Thyroid gland (tissue), 4 donors: ENCODE measurements around the gene LRCOL1. TPM values are rescaled to one million over a fixed set of nuclear protein-coding genes. Genes with fewer than 3 reads are reported as not detected.

ENCODE experiments used
- DNase-seq, 2 donors: peaks; one replicate each; pipeline ENCODE4 v3.0.0-alpha.2; 2019
- H3K27ac ChIP-seq, 3 donors: fragments of 200-600 bp; sonication (generic); 1 replicate in 2 of 3; 2 replicates in 1 of 3; pipeline ENCODE4 v1.5.1; 2016 to 2019; ENCODE audit warnings: mild to moderate bottlenecking in 1 of 3, moderate library complexity in 1 of 3
- H3K27me3 ChIP-seq: fragments of 200-600 bp; sonication (generic); one replicate; pipeline ENCODE4 v1.5.1; 2019
- H3K36me3 ChIP-seq, 2 donors: fragments of 200-600 bp; sonication (generic); one replicate each; pipeline ENCODE4 v1.5.1; 2016 to 2019
- H3K4me1 ChIP-seq, 2 donors: fragments of 200-600 bp; sonication (generic); one replicate each; pipeline ENCODE4 v1.5.1; 2017 to 2019
- H3K4me3 ChIP-seq, 3 donors: fragments of 200-600 bp; sonication (generic); replicated peaks in 1 of 3; 1 replicate in 2 of 3; 2 replicates in 1 of 3; pipeline ENCODE4 v1.5.1; 2016; ENCODE audit warnings: mild to moderate bottlenecking in 1 of 3
- H3K9me3 ChIP-seq: fragments of 200-600 bp; sonication (generic); one replicate; pipeline ENCODE4 v1.5.1; 2017
- POLR2A ChIP-seq, 2 donors: fragments of 450-650 bp; IDR thresholded peaks; one replicate each; pipeline ENCODE4 v1.6.1; 2017; ENCODE audit warnings: antibody characterized with exemption in 2 of 2, mild to moderate bottlenecking in 2 of 2, moderate library complexity in 1 of 2
- WGBS, 2 donors: methylation state at CpG; one replicate each; pipeline ENCODE4 v1.1.5; 2017; 5-methylcytosine and 5-hydroxymethylcytosine counted together
- intact Hi-C: fragments of 100-400 bp; cut with DNase I; formaldehyde crosslinking; loops from one replicate; pipeline ENCODE4 v1.15.1; 2023
- total RNA-seq, 4 donors: library from RNA; depleted of rRNA; stranded (reverse); fragments of >200 nt; gene quantifications; one replicate each; pipeline ENCODE4 v1.2.3, GENCODE V29; 2016
- TF ChIP-seq, protein P1 (sequence below), 6 experiments: fragments of 200-600 bp in 3 of 6; fragments of 450-650 bp in 3 of 6; sonication (generic) in 3 of 6; IDR thresholded peaks; one replicate each; pipeline ENCODE4 v1.5.1; 2016 to 2019; ENCODE audit warnings: antibody characterized with exemption in 6 of 6, mild to moderate bottlenecking in 2 of 6, inconsistent platforms in 1 of 6, moderate library complexity in 1 of 6

Gene LRCOL1
- total RNA-seq, 4 donors from 2014 or later: 0.89 to 3.2 (median 3.2) TPM; not detected in 1

DNA sequence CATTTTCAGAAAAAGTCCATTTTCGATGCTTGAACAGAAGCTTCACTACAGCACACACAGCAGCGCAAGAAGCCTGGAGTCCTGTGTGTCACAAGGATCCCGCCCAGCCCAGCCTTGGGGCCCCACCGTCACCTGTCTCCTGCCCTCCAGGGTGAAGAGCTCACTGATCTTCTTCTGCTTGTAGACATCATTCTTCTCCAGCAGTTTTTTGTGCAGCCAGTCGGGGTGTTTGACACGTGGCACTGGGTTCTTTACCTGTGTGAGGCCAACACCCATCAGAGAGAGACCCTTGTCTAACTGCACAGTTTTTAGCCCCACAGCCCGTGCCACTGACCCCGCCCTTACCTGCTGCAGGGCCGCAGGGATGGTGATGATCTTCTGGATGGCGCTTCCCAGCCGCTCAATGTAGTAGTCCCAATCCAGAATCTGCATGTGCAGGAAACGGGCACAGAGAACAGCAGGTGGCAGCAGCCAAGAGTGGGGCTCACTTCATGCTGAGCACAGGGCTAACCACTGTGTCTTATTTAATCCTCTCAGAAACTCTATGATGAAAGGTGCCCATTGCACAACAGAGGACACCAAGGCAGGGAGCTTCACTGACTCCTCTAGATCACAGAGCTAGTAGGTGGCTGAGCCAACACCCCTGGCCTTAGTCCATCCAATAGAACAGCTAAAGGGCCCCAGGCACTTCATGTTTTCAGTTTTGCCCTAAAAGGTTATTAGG, 46.8 kb upstream of the LRCOL1 start:
- WGBS, 2 donors: 93 to 99% methylated on average over 10 to 12 of the region's 12 CpGs
- H3K4me1 ChIP-seq: no peaks in the 10 kb centered on the region
- intact Hi-C loops: no loop called here
- no peak for DNase-seq
- H3K27ac ChIP-seq: no peak overlapping the region
- no peak overlapping the region for H3K4me3 ChIP-seq
- peaks cover 19 to 35% of the 10 kb centered on the region in 2 donors for H3K36me3 ChIP-seq
- H3K27me3 ChIP-seq: no peaks in the 10 kb centered on the region
- TF ChIP-seq, protein P1, sequence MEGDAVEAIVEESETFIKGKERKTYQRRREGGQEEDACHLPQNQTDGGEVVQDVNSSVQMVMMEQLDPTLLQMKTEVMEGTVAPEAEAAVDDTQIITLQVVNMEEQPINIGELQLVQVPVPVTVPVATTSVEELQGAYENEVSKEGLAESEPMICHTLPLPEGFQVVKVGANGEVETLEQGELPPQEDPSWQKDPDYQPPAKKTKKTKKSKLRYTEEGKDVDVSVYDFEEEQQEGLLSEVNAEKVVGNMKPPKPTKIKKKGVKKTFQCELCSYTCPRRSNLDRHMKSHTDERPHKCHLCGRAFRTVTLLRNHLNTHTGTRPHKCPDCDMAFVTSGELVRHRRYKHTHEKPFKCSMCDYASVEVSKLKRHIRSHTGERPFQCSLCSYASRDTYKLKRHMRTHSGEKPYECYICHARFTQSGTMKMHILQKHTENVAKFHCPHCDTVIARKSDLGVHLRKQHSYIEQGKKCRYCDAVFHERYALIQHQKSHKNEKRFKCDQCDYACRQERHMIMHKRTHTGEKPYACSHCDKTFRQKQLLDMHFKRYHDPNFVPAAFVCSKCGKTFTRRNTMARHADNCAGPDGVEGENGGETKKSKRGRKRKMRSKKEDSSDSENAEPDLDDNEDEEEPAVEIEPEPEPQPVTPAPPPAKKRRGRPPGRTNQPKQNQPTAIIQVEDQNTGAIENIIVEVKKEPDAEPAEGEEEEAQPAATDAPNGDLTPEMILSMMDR (IDR thresholded peaks at IDR 0.05): no peak
- no peak for TF ChIP-seq POLR2A (IDR thresholded peaks at IDR 0.05)
- no peaks in the 10 kb centered on the region for H3K9me3 ChIP-seq

DNA sequence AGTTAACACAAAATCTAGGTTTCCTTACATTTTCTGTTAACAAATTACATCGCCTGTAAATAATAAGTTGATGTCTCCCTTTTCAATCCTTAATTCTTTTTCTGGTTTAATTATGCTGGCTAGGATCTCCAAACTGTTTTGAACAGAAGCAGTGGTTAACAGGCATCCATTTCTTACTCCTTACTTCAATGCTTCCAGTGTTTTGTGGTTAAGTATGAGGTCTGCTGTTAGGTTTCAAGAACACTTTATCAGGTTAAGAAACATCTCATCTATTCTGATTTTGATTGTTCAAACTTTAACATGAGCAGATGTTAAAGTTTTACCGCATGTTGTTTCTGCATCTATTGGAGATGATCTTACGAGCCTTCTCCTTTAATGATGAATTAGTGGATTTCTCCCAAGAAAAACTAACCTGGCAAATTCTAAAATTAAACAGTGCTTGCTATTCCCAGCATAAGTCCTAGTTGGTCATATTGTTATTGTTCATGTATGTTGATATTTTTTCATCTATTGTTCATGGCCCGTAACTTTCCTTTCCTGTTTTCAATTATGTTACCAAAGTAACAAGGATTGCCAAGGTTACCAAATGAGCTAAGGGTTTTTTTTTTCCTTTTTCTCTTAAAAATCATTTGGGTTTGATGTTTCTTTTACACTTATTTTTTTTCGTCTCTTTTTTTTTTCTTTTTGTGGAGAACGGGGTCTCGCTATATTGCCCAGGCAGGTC, 43.3 kb upstream of the LRCOL1 start:
- Histone ChIP-seq H3K36me3 (peaks cover 19 to 30% of the 10 kb centered on the region in 2 donors), H3K9me3 (no peaks in the 10 kb centered on the region), H3K27me3 (no peaks in the 10 kb centered on the region), H3K4me1 (no peaks in the 10 kb centered on the region), H3K27ac (no peak overlapping the region), H3K4me3 (no peak overlapping the region)
- WGBS, 2 donors: 81 to 86% methylated on average over 7 of the region's 7 CpGs
- no peak for TF ChIP-seq POLR2A (IDR thresholded peaks at IDR 0.05)
- TF ChIP-seq, protein P1 (IDR thresholded peaks at IDR 0.05): no peak
- intact Hi-C loops: no loop called here
- no peak for DNase-seq

DNA sequence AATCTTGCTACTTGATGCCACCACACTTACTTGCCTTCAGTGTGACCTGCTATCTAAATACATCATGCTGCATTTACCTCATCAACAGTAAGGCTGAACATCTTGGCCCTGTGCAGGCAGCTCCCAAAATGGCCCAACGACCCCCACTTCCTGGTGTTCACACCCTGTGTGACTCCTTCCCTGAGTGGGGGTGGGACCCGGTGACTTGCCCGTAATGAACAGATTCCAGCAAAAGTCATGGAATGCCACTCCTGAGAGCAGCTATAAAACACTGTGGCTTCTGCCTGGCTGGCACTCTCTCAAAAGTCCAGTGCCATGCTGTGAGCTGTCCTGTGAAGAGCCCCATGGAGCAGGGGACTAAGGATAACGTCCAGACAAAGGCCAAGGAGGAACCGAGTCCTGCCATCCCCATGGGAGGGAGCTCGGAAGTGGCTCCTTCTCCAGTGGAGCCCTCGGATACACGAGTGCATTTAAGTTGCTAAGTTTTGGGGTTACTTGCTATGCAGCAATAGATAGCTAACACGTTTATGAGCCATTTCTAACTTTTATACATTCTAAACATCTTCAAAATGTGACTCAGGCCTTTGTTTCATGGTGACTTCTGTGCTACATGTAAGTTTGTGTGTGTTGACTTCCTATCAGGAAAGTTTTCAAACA, 41.2 kb upstream of the LRCOL1 start:
- WGBS, 2 donors: 82 to 83% methylated on average over 9 of the region's 9 CpGs

DNA sequence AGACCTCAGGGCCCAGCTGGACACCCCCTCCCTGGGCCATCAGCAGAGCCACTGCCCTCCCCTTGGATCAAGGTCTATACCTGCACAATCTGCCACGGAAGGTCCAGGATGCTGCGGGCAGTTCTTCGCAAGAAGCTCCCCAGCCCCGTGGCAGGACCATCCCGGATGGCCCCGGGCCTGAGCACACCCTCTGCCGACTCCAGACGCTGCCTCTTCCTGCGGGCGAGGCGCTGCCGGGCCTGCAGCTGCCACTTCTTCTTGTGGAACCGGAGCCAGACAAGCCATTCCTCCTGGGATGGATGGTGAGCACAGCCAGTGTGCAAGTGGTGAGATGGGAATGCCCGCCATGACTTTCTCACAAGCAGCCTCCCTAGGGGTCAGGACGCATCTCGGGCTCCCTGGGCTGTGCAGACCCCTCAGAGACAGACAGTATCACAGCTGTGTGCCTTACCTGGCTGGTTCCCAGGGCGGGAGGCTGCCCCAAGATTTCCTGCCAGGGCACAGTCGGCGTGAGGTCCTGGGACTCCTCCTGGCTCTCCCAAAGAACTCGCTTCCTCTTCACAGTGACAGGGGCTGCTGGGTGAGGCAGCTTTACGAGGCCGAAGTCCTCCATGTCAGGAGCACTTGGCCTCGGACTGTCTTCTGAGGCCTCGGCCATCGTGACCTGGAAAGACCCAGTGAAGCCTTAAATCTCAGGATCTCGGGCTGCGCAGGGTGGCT, 39.0 kb upstream of the LRCOL1 start:
- H3K4me1 ChIP-seq: no peaks in the 10 kb centered on the region
- DNase-seq: no peak
- H3K36me3 ChIP-seq: peaks cover 0 to 21% of the 10 kb centered on the region in 2 donors
- TF ChIP-seq, protein P1 (IDR thresholded peaks at IDR 0.05): no peak
- TF ChIP-seq POLR2A (IDR thresholded peaks at IDR 0.05): no peak
- 93 to 95% methylated on average over 9 to 20 of the region's 27 CpGs for WGBS, 2 donors
- H3K27ac ChIP-seq: no peak overlapping the region
- H3K4me3 ChIP-seq: no peak overlapping the region
- intact Hi-C loops: no loop called here
- no peaks in the 10 kb centered on the region for H3K27me3 ChIP-seq
- no peaks in the 10 kb centered on the region for H3K9me3 ChIP-seq

More for the DNA sequence above, 41.2 kb upstream of the LRCOL1 start:
- intact Hi-C loops: no loop called here
- no peak for DNase-seq
- Histone ChIP-seq H3K27me3 (no peaks in the 10 kb centered on the region), H3K36me3 (peaks cover 3 to 25% of the 10 kb centered on the region in 2 donors), H3K9me3 (no peaks in the 10 kb centered on the region), H3K4me1 (no peaks in the 10 kb centered on the region), H3K27ac (no peak overlapping the region), H3K4me3 (no peak overlapping the region)
- TF ChIP-seq, protein P1 (IDR thresholded peaks at IDR 0.05): no peak
- no peak for TF ChIP-seq POLR2A (IDR thresholded peaks at IDR 0.05)
